CD4-positive, alpha-beta T cell treated with Interleukin-12 subunit alpha and Interleukin-12 subunit beta, for 1 hour (primary cell): ENCODE results near the gene SLC25A17.
"Not testable (repeated sequence)": the region's sequence is repeated elsewhere in the genome, so short reads cannot be mapped to it uniquely, and the experiment has no call there.

ENCODE experiments used
- DNase-seq: peaks from one replicate; pipeline ENCODE4 v3.0.0-alpha.2; 2020

Gene SLC25A17, protein sequence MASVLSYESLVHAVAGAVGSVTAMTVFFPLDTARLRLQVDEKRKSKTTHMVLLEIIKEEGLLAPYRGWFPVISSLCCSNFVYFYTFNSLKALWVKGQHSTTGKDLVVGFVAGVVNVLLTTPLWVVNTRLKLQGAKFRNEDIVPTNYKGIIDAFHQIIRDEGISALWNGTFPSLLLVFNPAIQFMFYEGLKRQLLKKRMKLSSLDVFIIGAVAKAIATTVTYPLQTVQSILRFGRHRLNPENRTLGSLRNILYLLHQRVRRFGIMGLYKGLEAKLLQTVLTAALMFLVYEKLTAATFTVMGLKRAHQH

DNA sequence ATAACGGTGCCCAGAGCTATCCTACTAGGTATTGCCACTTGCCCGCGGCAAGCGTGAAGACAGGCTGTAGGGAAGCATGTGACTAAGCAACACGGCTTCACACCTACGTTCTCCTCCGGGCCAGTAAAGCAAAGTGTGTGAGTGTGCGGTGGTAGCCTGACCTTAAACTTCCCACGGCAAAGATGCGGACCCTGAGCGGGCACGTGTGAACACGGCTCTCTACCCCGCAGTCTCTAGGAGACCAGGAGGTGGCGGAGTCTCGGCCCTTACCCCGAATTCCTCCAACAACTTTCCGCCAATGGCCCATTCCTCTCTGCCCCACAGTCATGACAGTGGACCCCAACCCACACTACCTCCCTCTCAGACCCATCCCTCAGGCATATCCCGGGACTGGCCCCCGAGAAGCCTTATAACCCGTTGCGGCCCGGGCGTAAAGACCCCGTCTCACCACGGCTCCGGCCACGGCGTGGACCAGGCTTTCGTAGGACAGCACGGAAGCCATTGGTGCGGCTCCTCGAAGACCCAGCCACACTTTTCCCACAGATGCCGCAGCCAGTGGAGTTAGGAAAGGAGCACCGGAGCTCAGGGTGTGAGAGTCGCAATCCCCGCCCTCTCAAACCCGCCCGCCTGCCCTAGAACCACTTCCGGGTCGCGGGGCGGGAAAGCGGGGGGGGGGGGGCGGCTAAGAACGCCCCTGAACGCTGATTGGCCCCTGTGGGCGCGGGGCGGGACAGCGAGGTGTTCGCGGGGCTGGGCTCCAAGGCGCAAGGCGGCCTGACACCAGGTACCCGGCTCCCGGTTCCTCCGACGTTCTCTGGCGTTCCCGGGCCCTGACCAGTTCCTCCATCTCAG, at the start of gene SLC25A17:
Gene SLC25A17 (minus strand): TSS at position 600 of the 852 bp plus-strand sequence. CDS start 98 bp downstream, at position 502.
- peak; percentile 88 for DNase-seq

DNA sequence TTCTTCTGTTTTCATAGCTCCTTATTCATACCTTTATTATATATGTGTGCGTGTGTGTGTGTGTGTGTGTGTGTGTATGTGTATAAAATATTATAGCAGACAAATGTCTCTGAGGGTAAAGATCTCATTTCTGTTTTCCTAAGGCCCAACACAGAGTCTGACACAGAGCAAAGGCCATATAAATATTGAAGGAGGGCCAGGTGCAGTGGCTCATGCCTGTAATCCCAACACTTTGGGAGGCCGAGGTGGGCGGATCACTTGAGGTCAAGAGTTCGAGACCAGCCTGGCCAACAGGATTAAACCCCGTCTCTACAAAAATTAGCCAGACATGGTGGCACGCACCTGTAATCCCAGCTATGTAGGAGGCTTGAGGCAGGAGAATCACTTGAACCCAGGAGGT, 49.2 kb upstream of the SLC25A17 start:
- not testable (repeated sequence) for DNase-seq

DNA sequence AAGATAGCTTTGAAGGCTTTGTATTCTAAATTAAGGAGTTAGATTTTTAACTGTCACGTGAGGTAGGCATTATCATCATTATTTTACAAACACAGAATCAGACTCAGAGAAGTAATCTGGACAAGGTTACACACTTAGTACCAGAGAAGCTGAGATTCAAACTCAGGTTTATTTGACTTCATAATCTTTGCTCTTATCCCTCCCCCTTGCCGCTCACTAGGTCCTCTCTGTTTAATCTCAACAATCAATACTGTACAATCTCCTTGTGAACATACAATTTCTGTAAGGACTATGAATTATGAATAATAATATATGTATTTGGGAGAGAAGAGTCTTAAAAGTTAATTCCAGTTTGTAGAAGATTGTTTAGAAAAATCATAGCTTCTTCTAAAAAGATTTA, 48.0 kb upstream of the SLC25A17 start:
- no peak for DNase-seq

DNA sequence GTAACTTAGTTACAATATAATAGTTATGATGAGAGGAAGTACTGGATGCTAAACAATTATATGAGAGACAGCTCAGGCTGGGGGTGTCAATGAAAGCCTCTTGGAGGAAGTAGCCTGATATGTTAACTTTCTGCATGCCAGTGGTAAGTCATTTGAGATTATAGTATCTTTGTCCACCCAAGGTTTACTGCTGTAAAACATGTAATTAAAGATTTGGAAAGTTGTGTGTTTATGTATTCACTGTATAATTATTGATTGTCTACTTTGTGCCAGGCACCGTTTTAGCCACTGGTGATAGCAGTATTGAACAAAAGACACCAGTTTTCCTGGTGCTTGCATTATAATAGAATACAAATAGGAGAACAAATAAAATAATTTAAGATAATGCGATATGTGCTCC, 43.4 kb upstream of the SLC25A17 start:
- no peak for DNase-seq

DNA sequence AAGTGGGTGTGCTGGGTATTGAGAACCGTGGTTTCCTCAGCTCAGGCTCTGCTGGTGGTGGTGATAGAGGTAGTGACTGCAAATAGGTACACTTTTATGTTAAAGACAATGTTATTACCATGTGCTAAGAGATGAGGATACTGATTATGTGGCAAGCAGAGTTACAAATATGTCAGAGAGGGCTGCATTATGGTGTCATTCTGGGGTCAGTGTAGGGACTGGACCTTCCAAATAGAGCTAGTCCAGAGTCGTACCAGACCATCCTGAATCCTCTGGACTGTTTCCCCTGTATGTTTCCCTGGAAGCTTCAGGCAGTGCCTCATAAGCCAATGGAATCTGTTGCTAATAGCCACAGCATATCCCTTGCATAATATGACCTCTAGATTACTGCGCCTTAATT, 42.9 kb upstream of the SLC25A17 start, which contains the start of gene DNAJB7:
Gene DNAJB7 (minus strand): TSS at position 101 of the 400 bp plus-strand sequence. CDS start 119 bp downstream, outside the sequence.
- DNase-seq: no peak

DNA sequence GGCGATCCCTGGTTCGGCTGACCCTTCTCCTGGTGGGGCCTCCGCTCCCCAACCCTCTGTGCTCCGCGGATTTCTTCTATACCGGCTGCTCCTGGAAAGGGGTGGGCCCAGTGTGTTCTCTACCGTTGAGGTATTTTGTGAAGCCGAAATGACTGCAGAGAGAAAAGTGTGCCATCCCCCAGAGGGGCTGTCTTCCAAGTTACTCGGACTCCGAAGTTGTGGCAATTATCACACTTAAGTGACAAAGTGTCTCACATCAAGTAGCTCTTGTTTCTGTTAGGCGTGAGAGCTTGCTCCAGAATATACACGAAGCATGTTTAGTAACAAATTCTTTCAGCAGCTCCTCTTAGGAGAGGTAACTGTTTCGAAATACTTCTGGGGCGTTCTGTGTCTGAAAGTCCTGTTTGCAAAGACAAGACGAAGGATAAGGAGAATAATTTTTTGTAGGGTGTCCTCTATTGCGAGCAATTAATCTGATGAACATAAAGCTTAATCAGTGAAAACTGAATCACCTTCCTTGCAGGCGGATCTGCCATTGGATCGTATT, 38.2 kb upstream of the SLC25A17 start:
- no peak for DNase-seq

DNA sequence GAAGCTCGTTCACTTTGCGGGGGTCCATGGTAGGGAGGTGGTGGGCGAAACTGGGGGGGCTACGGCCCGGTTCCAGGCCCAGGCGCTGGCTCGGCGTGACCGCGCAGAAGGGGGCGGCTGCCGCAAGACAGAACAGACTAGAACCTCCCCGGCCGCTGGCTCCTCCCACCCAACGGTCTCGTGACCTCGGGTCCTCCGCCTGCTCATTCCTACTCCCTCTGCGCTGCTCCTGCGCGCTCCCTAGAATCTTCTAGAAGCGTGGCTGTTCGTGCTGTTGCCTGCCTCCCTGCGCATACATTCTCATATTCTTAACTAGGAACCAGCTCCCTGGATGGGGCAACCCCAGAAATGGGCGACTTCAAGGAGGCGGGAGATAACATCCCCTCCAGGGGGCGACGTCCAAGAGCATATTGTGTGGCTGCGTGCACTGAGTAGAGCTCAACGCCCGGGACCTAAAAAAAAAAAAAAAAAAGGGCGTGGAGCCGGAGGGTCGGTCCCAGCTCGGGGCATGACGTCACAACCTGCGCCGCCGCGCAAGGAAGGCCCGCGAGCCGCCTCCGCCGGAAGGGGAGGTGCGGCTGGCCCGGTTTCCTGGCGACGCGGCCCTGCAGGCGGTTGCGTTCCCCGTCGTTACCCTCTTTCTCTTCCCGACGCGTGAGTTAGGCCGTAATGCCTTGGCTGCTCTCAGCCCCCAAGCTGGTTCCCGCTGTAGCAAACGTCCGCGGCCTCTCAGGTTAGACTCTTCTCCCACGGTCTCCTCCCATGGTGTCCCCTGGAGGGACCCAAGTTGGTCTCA, 37.6 kb upstream of the SLC25A17 start, which contains the start of the genes ST13 and XPNPEP3:
Gene ST13 (minus strand): TSS at position 127 of the 796 bp plus-strand sequence. CDS start 99 bp downstream, at position 28.
Gene XPNPEP3 (plus strand): TSS at position 636 of the 796 bp plus-strand sequence. CDS start 34 bp downstream, at position 670.
- peak; percentile 97 for DNase-seq

DNA sequence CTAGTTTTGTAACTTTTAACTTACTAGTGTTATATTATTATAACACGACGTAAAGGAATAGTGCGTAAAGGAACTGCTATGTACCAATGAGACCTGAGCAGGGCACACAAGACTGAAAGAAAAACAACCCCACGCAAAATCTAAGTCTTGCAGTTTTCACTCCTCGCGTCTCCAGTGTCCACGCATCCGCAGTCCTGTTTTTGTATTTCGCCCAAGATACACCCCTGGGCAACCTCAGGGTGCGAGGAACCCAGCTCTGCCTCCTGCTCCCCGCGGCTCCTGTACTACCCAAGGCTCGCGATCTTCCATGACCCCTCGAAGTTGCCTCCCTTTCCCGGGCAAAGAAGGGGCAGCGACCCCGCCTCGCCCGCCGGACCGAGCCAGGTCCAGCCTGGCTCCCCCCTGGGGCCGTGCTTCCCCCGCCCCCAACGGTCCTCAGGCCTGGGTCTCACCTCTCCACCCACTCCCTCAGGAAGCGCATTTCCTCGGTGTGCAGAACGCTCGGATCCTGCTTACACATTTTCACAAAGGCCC, 36.9 kb upstream of the SLC25A17 start:
- peak; percentile 39 for DNase-seq

DNA sequence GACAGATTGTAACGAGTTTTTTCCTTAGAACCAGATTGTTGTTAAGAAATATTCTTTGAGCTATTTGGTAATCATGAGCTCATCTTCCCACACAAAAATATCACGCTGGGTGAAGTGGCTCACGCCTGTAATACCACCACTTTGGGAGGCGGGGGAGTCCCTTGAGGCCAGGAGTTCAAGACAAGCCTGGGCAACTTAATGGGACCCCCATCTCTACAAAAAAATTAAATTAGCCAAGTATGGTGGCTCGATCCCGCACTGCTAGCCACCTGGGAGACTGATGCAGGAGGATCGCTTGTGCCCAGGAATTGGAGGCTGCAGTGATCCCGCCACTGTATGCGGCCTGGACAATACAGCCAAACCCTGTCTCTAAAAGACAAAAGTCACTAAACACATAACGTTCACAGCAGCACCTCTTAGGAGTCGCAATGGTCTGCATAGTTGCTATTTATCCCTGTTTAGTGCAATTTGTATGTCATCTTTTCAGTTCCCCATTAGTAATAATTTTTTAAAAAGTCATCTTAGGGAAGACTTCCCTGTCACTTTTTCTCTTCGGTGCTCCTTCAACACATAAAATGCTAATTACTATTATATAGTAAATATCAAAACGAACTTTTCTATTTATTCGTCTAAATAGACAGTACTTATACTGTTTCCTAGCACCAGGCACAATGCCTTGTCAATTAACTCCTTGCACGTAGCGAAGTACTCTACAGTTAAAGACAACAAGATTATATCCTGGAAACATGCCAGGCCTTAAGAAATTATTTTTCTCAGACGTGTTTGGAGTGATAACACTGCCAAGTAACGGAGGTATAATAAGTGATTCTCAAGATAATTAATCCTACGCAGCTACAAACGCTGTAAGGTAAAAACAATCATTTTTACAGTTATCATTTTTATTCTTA, 36.2 kb upstream of the SLC25A17 start:
- peak; percentile 25 for DNase-seq

DNA sequence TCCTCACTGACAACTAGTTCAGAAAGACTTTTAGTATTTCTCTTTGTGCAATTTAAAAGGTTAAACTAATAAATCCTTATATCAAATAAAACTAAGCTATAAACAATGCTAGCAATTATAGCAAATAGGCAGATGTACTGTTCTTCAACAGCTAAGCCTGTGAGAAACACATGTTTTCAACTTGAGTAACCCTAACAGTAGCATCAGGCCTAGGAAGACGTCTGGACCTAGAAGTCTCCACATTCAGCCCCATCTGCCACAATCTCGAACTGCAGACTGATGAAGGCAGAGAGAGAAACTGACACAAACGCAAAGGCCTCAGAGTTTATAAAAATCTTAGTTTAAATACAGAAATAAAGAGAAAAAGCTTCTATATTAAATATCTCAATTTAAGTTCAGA, 34.8 kb upstream of the SLC25A17 start:
- no peak for DNase-seq

DNA sequence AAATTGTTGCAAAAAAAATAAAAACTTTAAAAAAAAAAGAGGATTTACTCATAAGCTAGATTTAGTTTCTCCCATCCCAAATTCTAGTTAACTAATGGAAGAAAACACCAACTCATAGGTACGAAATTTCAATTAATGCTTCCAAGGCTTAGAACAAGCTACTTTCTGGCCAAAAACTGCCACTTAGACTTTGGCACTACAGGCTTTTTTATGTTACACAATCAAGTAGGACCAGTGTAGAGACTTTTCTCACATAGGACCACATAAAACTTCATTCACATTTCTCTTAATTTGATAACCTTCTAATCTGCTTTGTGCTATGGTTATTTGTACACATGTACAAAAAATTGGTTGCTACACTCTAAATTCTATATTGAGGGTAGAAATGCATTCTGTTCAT, 34.2 kb upstream of the SLC25A17 start:
- DNase-seq: no peak

DNA sequence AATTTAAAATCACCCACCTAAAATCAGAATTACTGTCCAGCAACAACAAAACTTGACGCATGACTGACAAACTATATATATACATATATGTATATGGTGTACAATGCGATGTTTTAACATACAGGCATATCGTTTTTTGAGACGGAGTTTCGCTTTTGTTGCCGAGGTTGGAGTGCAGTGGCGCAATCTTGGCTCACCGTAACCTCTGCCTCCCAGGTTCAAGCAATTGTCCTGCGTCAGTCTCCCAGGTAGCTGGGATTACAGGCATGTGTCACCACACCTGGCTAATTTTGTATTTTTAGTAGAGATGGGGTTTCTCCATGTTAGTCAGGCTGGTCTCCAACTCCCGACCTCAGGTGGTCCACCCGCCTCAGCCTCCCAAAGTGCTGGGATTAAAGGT, 26.7 kb upstream of the SLC25A17 start:
- not testable (repeated sequence) for DNase-seq

DNA sequence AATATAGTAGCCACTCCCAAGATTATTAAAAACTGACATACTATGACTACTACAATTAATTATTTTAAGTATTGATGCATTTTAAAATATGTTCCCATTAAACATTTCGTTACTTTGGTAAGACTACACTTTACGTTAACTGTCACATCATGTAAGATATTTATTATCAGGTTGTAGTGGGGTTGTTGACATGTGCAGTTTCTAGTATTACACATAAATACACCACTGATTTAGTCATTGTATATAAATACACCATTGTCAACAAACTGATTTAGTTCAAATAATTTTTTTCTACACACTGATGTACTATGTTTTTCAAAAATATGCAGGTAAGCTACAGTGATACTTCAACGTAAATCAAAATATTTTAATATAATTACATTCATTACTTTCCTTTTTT, 25.8 kb upstream of the SLC25A17 start:
- DNase-seq: no peak

DNA sequence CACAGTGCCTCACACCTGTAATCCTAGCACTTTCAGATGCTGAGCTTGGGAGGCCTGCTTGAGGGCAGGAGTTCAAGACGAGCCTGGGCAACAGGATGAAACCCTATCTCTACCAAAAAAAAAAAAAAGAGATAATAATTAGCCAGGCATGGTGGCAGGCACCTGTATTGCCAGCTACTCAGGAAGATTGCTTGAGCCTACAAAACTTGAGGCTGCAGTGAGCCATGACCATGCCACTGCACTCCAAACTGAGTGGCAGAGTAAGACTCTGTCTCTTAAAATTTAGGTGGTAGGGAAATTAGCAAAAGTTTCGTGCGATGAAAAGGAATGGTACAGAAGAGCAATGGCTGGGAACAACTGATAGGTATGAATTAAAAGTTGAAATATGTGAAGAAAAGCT, 19.3 kb upstream of the SLC25A17 start:
- no peak for DNase-seq

DNA sequence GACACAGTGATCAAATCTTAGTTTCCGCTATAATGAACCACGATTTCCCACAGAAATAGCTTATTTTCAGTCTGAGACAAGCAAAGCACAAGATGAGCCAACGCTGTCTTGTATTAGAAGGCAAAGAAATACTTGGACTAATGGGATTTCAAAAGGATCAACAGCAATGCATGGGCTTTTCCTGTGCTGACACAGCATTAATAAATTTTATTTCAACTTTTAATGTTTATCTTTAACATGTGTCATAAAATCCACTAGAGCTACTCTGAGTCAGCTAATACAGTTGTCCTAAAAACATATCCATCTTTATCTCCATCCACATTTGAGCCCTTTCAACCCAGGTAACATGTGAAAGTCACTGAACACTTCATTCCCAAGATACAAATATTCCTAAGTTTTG, 15.5 kb upstream of the SLC25A17 start:
- DNase-seq: no peak

DNA sequence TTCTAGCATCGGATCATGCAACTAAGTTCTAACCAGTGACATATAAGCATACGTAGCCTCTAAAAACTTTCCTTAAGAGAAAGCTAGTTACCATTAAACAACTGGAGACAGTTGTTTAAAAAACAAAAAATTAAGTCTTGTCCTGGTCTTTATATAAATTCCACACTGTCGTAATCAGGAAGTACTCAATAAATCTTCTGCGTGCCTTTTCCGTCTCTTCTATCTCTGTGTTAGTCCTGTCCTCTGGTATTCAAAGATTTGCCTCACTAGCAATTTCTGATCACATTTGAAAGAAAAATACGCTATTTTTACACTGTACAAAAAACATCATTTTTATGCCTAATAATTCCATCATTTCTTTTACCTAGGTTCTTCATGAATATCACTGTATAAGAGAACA, 10.0 kb upstream of the SLC25A17 start:
- DNase-seq: no peak

DNA sequence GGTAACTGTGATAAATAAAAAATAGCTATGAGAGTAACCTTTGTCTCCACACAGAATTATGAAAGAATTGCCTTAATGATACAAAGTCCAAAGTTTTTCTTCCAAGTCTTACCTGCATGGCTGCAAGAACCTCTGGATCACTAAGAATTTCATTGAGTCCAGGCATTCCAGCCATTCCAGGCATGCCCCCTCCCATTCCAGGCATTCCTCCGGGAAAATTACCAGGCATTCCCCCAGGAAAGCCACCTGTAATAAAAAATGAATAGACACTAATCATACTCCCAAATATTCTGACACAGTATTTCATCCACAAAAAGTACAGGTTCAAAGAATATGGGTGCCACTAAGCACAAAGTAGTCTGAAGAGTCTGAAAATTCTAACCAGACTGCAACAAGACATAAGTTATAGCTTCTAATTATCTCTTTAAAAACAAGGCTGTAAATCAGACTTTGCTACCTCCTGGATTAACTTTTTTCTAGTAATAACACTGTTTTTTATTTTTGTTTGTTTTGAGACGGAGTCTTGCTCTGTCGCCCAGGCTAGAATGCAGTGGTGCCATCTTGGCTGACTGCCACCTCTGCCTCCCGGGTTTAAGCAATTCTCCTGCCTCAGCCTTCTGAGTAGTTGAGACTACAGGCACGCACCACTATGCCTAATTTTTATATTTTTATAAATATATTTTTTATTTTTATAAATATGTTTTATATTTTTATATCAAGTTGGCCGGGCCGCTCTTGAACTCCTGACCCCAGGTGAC, 8.0 kb upstream of the SLC25A17 start:
- DNase-seq: no peak

DNA sequence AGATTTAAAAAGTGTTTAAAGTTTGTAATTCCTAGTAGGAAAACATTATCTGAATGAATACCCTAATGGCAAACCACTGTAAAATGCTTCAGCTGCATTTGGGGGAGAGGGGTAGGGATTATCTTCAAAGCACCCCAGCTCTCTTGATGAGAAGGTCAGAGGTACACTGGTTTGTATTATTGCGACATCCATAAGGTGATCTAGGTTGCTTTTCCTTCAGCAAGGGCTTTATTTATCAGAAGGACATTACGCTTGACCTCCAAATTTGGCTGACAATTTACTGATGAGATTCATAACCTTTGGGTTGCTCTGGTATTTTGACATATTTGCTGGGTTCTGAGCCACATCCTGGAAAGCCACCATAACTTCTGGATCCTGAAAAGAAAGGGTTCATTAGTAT, 7.1 kb upstream of the SLC25A17 start:
- DNase-seq: not testable (repeated sequence)

DNA sequence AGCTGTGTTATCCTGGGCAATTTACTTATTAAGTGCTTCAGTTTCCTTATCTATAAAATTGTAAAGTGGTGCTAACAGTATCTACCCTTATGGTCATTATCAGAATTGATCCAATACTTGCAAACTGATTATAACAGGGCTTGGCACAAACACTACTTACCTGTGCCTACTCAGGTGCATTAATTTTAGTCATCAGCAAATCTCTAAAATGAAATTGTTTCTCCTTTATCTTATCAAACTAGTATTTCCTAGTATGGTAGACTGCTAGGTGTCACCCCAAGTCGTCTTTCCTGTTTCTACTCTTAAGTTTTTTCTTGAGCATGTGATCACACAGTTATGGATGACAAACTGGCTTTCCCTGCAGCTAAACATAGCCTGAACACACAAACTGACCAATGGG, 4.3 kb upstream of the SLC25A17 start:
- no peak for DNase-seq

DNA sequence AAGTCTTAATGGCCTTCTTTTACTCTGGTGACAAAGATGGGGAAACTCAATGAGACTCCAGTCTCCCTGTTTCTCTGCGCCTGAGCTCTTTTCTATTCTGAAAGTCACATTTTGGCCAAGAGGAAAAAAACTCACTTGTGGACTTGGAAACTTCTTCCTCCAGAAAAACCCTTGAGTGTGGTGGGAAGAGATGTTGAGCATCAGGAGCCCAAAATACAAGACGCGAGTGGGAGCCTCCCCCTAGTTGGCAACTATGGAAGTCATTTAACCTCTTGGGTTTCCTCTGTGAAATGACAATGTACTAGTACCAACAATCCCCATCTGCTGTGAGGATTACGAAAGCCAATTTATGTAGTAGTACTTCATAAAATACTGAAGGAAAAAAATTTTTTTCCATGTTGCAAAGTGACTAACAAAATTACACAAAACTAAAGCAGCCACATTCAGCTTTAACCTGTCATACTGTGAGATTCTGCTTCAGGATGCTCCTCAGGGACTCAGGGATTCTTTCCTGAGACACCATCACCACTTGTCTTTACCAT, 524 bp upstream of the SLC25A17 start:
- DNase-seq: no peak
